T-helper 2 cell treated with Interferon-gamma antibody and Interleukin-4, amounts not matched to agents 5 μg/mL and 100 μg/mL, for 36 hours (primary cell): ENCODE data around the gene SUPT16H.

Experiments used
- DNase-seq: peaks from one replicate; pipeline ENCODE4 v3.0.0; 2021; ENCODE audit warnings: low spot score
- H3K27ac Mint-ChIP-seq: one replicate; pipeline ENCODE4 v1.8.0; 2021; ENCODE audit warnings: mild to moderate bottlenecking, mixed read lengths
- H3K27me3 Mint-ChIP-seq: one replicate; pipeline ENCODE4 v1.8.0; 2021; ENCODE audit warnings: low read depth, mixed read lengths
- H3K36me3 Mint-ChIP-seq: one replicate; pipeline ENCODE4 v1.8.0; 2021; ENCODE audit warnings: low read depth, mixed read lengths
- H3K4me1 Mint-ChIP-seq: one replicate; pipeline ENCODE4 v1.8.0; 2021; ENCODE audit warnings: low read depth, mixed read lengths
- H3K4me3 Mint-ChIP-seq: one replicate; pipeline ENCODE4 v1.8.0; 2022; ENCODE audit warnings: mild to moderate bottlenecking, moderate library complexity, mixed read lengths
- H3K9me3 Mint-ChIP-seq: one replicate; pipeline ENCODE4 v1.8.0; 2021; ENCODE audit warnings: mixed read lengths

Gene SUPT16H

GRCh38 chr14:21343035-21343794, 40.6 kb downstream of the SUPT16H start:
- peaks cover 11% of the 10 kb centered on the region for H3K27me3 Mint-ChIP-seq
- H3K4me3 Mint-ChIP-seq = no peak overlapping the region
- H3K9me3 Mint-ChIP-seq = no peaks in the 10 kb centered on the region
- H3K4me1 Mint-ChIP-seq = peaks cover 6% of the 10 kb centered on the region
- H3K27ac Mint-ChIP-seq = no peak overlapping the region
- no peaks in the 10 kb centered on the region for H3K36me3 Mint-ChIP-seq
- no peak for DNase-seq

- H3K4me1 Mint-ChIP-seq = no peaks in the 10 kb centered on the region
- no peak for DNase-seq
- H3K4me3 Mint-ChIP-seq = no peak overlapping the region
- no peaks in the 10 kb centered on the region for H3K36me3 Mint-ChIP-seq
- no peaks in the 10 kb centered on the region for H3K9me3 Mint-ChIP-seq
- no peak overlapping the region for H3K27ac Mint-ChIP-seq
- peaks cover 8% of the 10 kb centered on the region for H3K27me3 Mint-ChIP-seq
These were observed 49.5 kb downstream of the SUPT16H start for GRCh38 chr14:21334202-21334906.

GRCh38 chr14:21332950-21333349, 50.9 kb downstream of the SUPT16H start:
- H3K9me3 Mint-ChIP-seq = no peaks in the 10 kb centered on the region
- H3K4me1 Mint-ChIP-seq = no peaks in the 10 kb centered on the region
- H3K4me3 Mint-ChIP-seq = no peak overlapping the region
- no peak for DNase-seq
- no peak overlapping the region for H3K27ac Mint-ChIP-seq
- H3K36me3 Mint-ChIP-seq = no peaks in the 10 kb centered on the region
- H3K27me3 Mint-ChIP-seq = peaks cover 8% of the 10 kb centered on the region

- H3K27ac Mint-ChIP-seq = no peak overlapping the region
These were observed 56.8 kb downstream of the SUPT16H start for GRCh38 chr14:21326972-21327371.

GRCh38 chr14:21322716-21323115, 61.1 kb downstream of the SUPT16H start:
- Mint-ChIP-seq H3K36me3 (no peaks in the 10 kb centered on the region), H3K27me3 (peaks cover 30% of the 10 kb centered on the region), H3K27ac (no peak overlapping the region)

More at GRCh38 chr14:21326972-21327371, 56.8 kb downstream of the SUPT16H start:
- Mint-ChIP-seq H3K9me3 (no peaks in the 10 kb centered on the region), H3K4me1 (no peaks in the 10 kb centered on the region), H3K4me3 (no peak overlapping the region), H3K27me3 (peaks cover 21% of the 10 kb centered on the region), H3K36me3 (no peaks in the 10 kb centered on the region)
- no peak for DNase-seq

DNA sequence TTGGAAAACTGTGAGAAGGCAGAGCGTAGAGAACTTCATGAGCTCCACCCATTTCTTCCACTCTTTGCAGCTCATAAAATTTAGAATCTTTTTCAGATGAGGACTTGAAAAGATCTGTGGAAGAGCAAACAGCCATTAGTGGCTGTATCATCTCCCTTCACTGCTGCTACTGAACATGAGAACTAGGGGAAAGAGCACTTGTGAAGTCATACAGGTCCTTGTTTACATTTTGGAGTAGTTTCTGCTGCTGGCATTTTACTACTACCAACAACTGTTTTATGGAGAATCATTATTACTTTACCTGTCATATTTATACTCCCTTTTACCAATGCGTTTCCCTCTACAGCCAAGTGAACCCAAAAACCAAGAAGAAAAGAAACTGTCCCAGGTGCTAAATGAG, 62.9 kb downstream of the SUPT16H start:
- H3K4me1 Mint-ChIP-seq = peaks cover 5% of the 10 kb centered on the region
- H3K4me3 Mint-ChIP-seq = no peak overlapping the region
- H3K27me3 Mint-ChIP-seq = peaks cover 33% of the 10 kb centered on the region
- no peaks in the 10 kb centered on the region for H3K9me3 Mint-ChIP-seq
- no peak for DNase-seq
- H3K27ac Mint-ChIP-seq = no peak overlapping the region
- no peaks in the 10 kb centered on the region for H3K36me3 Mint-ChIP-seq

More at GRCh38 chr14:21322716-21323115, 61.1 kb downstream of the SUPT16H start:
- H3K9me3 Mint-ChIP-seq = no peaks in the 10 kb centered on the region
- H3K4me3 Mint-ChIP-seq = no peak overlapping the region
- DNase-seq = no peak
- peaks cover 5% of the 10 kb centered on the region for H3K4me1 Mint-ChIP-seq

GRCh38 chr14:21317398-21317797, 66.4 kb downstream of the SUPT16H start:
- Mint-ChIP-seq H3K4me3 (no peak overlapping the region), H3K4me1 (peaks cover 5% of the 10 kb centered on the region), H3K36me3 (no peaks in the 10 kb centered on the region), H3K27ac (no peak overlapping the region), H3K9me3 (no peaks in the 10 kb centered on the region), H3K27me3 (peaks cover 19% of the 10 kb centered on the region)
- DNase-seq = no peak

DNA sequence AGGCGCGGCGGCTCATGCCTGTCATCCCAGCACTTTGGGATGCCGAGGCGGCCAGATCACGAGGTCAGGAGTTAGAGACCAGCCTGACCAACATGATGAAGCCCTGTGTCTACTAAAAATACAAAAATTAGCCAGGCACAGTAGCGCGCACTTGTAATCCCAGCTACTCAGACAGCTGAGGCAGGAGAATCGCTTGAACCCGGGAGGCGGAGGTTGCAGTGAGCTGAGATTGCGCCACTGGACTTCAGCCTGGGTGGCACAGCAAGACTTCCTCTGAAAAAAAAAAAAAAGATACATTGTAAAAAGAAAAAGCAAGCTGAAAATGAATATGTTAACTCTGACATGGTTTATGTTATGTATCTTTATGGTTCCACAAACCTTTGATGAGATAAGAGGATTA, 70.3 kb downstream of the SUPT16H start:
- Mint-ChIP-seq H3K4me3 (no peak overlapping the region), H3K27me3 (peaks cover 10% of the 10 kb centered on the region), H3K36me3 (no peaks in the 10 kb centered on the region), H3K9me3 (no peaks in the 10 kb centered on the region), H3K4me1 (peaks cover 7% of the 10 kb centered on the region), H3K27ac (no peak overlapping the region)
- DNase-seq = no peak

DNA sequence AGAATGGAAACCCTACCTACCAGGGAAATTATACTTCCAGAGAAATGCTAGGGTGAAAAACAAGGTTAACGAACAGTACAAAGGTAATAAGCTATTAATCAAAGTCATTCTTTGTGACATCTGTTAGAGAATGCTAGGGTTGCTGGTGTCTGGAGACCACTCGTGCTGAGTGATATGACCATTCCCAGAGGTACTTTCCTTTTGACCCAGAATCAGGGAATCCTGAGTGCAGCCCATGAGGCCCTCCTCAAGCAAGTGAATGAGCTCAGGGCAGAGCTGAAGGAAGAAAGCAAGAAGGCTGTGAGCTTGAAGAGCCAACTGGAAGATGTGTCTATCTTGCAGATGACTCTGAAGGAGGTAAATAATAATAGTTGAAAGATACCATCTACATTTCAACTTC, 72.2 kb downstream of the SUPT16H start:
- H3K9me3 Mint-ChIP-seq = no peaks in the 10 kb centered on the region
- H3K4me3 Mint-ChIP-seq = no peak overlapping the region
- peaks cover 11% of the 10 kb centered on the region for H3K4me1 Mint-ChIP-seq
- peaks cover 9% of the 10 kb centered on the region for H3K27me3 Mint-ChIP-seq
- no peaks in the 10 kb centered on the region for H3K36me3 Mint-ChIP-seq
- DNase-seq = no peak
- no peak overlapping the region for H3K27ac Mint-ChIP-seq

DNA sequence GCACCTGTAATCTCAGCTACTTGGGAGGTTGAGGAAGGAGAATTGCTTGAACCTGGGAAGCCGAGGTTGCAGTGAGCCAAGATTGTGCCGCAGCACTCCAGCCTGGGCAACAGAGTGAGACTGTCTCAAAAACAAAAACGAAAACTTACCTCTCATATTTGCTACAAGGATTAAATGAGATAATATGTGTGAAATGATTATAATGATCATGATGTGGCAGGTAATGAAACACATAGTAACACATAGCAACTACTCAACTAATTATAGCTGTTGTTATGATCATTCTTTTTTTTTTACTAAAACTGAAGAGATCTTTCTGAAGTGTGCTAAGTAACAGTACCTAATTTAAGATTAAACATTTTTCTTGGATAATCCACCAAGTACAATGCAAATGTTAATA, 73.9 kb downstream of the SUPT16H start:
- no peak for DNase-seq
- Mint-ChIP-seq H3K9me3 (no peaks in the 10 kb centered on the region), H3K27ac (no peak overlapping the region), H3K27me3 (peaks cover 9% of the 10 kb centered on the region), H3K36me3 (no peaks in the 10 kb centered on the region), H3K4me3 (no peak overlapping the region), H3K4me1 (peaks cover 11% of the 10 kb centered on the region)

DNA sequence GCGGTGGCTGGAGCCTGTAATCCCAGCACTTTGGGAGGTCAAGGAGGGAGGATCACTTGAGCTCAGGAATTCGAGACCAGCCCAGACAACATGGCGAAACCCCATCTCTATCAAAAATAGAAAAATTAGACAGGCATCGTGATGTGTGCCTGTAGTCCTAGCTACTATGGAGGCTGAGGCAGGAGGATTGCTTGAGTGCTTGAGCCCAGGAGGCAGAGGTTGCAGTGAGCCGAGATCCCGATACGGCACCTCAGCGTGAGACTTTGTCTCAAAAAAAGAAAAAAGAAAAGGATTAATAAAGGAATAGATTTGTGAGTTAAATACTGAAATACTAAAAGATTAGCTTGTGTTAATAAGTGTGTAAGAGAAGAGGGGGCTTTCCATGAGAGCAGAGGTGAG, 74.6 kb downstream of the SUPT16H start:
- no peak for DNase-seq
- Mint-ChIP-seq H3K27ac (peak overlapping the region; percentile 14), H3K9me3 (no peaks in the 10 kb centered on the region), H3K4me3 (peak overlapping the region; percentile 75), H3K27me3 (peaks cover 9% of the 10 kb centered on the region), H3K4me1 (peaks cover 11% of the 10 kb centered on the region), H3K36me3 (no peaks in the 10 kb centered on the region)

DNA sequence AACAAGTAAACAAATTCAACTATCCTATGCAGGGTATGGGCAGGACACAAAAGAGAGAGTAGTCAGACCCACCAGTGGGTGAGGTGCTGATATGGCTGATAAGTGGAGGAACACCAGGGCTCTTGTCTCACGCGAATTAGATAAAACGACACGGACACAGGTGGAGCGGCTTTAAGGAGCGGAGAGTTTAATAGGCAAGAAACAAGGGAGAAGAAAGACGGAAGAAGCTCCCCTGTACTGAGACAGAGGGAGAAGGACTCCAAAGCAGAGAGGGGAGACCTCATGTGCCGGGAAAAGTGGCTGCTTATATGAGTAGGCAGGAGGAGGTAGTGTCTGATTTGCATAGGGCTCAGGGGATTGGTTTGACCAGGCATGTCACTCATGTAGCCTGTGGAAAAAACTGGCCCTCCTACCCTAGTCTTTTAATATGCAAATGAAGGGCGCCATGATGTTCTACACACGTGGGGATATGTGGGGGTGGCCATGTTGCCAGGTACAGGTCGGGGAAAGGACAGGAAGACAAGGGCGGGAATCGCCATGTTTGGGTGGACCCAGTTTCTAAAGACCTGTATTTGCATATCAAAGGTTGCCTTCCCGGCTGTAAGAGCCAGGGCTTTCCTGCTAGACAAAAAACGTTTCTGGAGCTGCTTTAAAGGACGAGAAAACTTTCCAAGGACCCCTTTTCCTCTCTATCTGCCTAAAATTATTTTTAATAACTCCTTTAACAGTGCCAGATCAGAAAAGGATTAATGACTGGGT, 75.2 kb downstream of the SUPT16H start:
- Mint-ChIP-seq H3K4me3 (peak overlapping the region; percentile 75), H3K27me3 (peaks cover 9% of the 10 kb centered on the region), H3K9me3 (no peaks in the 10 kb centered on the region), H3K27ac (peak overlapping the region; percentile 82), H3K36me3 (no peaks in the 10 kb centered on the region), H3K4me1 (peaks cover 11% of the 10 kb centered on the region)
- peak; percentile 76 for DNase-seq

- peak overlapping the region; percentile 75 for H3K4me3 Mint-ChIP-seq
- H3K27me3 Mint-ChIP-seq = peaks cover 7% of the 10 kb centered on the region
- no peaks in the 10 kb centered on the region for H3K36me3 Mint-ChIP-seq
- peaks cover 11% of the 10 kb centered on the region for H3K4me1 Mint-ChIP-seq
- no peak for DNase-seq
- H3K27ac Mint-ChIP-seq = peak overlapping the region; percentile 82
- H3K9me3 Mint-ChIP-seq = no peaks in the 10 kb centered on the region
These were observed 75.7 kb downstream of the SUPT16H start for GRCh38 chr14:21308132-21308478.

GRCh38 chr14:21307637-21308036, 76.2 kb downstream of the SUPT16H start:
- no peaks in the 10 kb centered on the region for H3K9me3 Mint-ChIP-seq
- H3K27ac Mint-ChIP-seq = no peak overlapping the region
- no peaks in the 10 kb centered on the region for H3K36me3 Mint-ChIP-seq
- H3K27me3 Mint-ChIP-seq = peaks cover 6% of the 10 kb centered on the region
- no peak overlapping the region for H3K4me3 Mint-ChIP-seq
- H3K4me1 Mint-ChIP-seq = peaks cover 11% of the 10 kb centered on the region
- DNase-seq = no peak
